Neural cell (in vitro differentiated cells): Measurements from ENCODE around the gene EIF3I.

Source experiments
- CTCF ChIP-seq: fragments of 450-650 bp; IDR thresholded peaks from 2 replicates; pipeline ENCODE4 v1.5.1; 2014; ENCODE audit warnings: antibody characterized with exemption, mild to moderate bottlenecking, moderate library complexity; ENCODE audit not compliant: poor library complexity, severe bottlenecking
- EP300 ChIP-seq: fragments of 450-650 bp; conservative IDR thresholded peaks from 2 replicates; pipeline ENCODE4 v1.6.1; 2014; ENCODE audit warnings: antibody characterized with exemption, mild to moderate bottlenecking, moderate library complexity; ENCODE audit not compliant: poor library complexity, severe bottlenecking
- EZH2 ChIP-seq: fragments of 200-600, 300-800 bp; shearing (Covaris generic), sonication (generic); IDR thresholded peaks from 2 replicates; pipeline ENCODE4 v1.6.1; 2014; ENCODE audit warnings: antibody characterized with exemption, low read length, borderline replicate concordance, mild to moderate bottlenecking; ENCODE audit not compliant: insufficient read depth, poor library complexity, severe bottlenecking
- MXI1 ChIP-seq: fragments of 450-650 bp; conservative IDR thresholded peaks from 2 replicates; pipeline ENCODE4 v1.6.1; 2014; ENCODE audit warnings: antibody characterized with exemption, mild to moderate bottlenecking; ENCODE audit not compliant: poor library complexity, severe bottlenecking
- POLR2AphosphoS5 ChIP-seq: IDR thresholded peaks from 2 replicates; pipeline ENCODE4 v1.6.1; 2012
- RAD21 ChIP-seq: fragments of 450-650 bp; conservative IDR thresholded peaks from 2 replicates; pipeline ENCODE4 v1.6.1; 2014; ENCODE audit warnings: antibody characterized with exemption, mild to moderate bottlenecking, moderate library complexity
- SMC3 ChIP-seq: fragments of 450-650 bp; conservative IDR thresholded peaks from 2 replicates; pipeline ENCODE4 v1.6.1; 2014; ENCODE audit warnings: antibody characterized with exemption, mild to moderate bottlenecking, moderate library complexity; ENCODE audit not compliant: poor library complexity
- TAF1 ChIP-seq: IDR thresholded peaks from 2 replicates; pipeline ENCODE4 v1.6.1; 2012; ENCODE audit warnings: low read depth
- TF ChIP-seq, protein P1 (sequence below): IDR thresholded peaks from 2 replicates; pipeline ENCODE4 v1.6.1; 2012; ENCODE audit warnings: borderline replicate concordance

DNA sequence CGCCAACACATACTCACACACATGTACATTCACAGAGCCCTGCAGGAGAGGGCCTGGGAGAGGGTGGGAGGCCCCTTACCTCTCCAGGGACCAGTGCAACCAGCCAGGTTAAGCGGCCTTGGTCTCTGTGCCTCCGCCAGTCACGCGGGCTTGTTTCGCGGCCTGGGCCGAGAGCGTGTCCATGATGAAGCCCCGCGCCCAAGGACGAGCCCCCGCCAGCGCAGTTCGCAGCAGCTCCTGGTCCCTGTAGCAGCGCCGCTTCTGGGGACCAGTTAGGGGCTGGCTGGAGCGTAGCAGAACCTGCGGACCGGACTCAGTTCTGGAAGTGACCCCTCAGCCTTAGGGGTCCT, 17.6 kb downstream of the EIF3I start:
- TF ChIP-seq POLR2AphosphoS5 (no peak), CTCF (no peak), TAF1 (no peak), EZH2 (no peak), EP300 (no peak), RAD21 (no peak), SMC3 (no peak), MXI1 (no peak)
- TF ChIP-seq, protein P1, sequence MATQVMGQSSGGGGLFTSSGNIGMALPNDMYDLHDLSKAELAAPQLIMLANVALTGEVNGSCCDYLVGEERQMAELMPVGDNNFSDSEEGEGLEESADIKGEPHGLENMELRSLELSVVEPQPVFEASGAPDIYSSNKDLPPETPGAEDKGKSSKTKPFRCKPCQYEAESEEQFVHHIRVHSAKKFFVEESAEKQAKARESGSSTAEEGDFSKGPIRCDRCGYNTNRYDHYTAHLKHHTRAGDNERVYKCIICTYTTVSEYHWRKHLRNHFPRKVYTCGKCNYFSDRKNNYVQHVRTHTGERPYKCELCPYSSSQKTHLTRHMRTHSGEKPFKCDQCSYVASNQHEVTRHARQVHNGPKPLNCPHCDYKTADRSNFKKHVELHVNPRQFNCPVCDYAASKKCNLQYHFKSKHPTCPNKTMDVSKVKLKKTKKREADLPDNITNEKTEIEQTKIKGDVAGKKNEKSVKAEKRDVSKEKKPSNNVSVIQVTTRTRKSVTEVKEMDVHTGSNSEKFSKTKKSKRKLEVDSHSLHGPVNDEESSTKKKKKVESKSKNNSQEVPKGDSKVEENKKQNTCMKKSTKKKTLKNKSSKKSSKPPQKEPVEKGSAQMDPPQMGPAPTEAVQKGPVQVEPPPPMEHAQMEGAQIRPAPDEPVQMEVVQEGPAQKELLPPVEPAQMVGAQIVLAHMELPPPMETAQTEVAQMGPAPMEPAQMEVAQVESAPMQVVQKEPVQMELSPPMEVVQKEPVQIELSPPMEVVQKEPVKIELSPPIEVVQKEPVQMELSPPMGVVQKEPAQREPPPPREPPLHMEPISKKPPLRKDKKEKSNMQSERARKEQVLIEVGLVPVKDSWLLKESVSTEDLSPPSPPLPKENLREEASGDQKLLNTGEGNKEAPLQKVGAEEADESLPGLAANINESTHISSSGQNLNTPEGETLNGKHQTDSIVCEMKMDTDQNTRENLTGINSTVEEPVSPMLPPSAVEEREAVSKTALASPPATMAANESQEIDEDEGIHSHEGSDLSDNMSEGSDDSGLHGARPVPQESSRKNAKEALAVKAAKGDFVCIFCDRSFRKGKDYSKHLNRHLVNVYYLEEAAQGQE: no peak
